GM23338 (cell line): ENCODE data around the gene INS.

ENCODE experiments used
- CREB1 ChIP-seq: fragments of 250-450 bp; sonication (Bioruptor Pico); IDR thresholded peaks from 2 replicates; pipeline ENCODE4 v1.5.0; 2020; ENCODE audit warnings: low read depth, mild to moderate bottlenecking, moderate library complexity
- CTCF ChIP-seq, 2 experiments: fragments of 200-600 bp in 1 of 2; sonication (generic) in 1 of 2; conservative IDR thresholded peaks; 2 replicates each; pipeline versions ENCODE4 v1.5.1 to v1.6.1; 2016 to 2017; ENCODE audit warnings: antibody characterized with exemption in 2 of 2, low read depth in 2 of 2, mild to moderate bottlenecking in 2 of 2, moderate library complexity in 1 of 2
- ETS1 ChIP-seq: IDR thresholded peaks from 2 replicates; pipeline ENCODE4 v1.6.1; 2016; ENCODE audit warnings: antibody characterized with exemption
- EZH2 ChIP-seq: fragments of 200-600 bp; sonication (generic); IDR thresholded peaks from one replicate; pipeline ENCODE4 v1.8.0; 2017; ENCODE audit warnings: antibody characterized with exemption, mild to moderate bottlenecking, low read depth; ENCODE audit not compliant: unreplicated experiment
- EZH2phosphoT487 ChIP-seq: fragments of 200-600 bp; sonication (generic); IDR thresholded peaks from one replicate; pipeline ENCODE4 v1.8.1; 2018; ENCODE audit warnings: antibody characterized with exemption; ENCODE audit not compliant: unreplicated experiment
- JUNB ChIP-seq: IDR thresholded peaks from one replicate; pipeline ENCODE4 v1.6.1; 2016; ENCODE audit warnings: antibody characterized with exemption; ENCODE audit not compliant: unreplicated experiment
- NANOG ChIP-seq: IDR thresholded peaks from 2 replicates; pipeline ENCODE4 v1.6.1; 2016; ENCODE audit warnings: antibody characterized with exemption, borderline replicate concordance
- POLR2AphosphoS5 ChIP-seq: IDR thresholded peaks from 2 replicates; pipeline ENCODE4 v1.6.1; 2016; ENCODE audit warnings: antibody characterized with exemption, low read depth
- ZNF114 ChIP-seq: fragments of 250-450 bp; sonication (Bioruptor Pico); IDR thresholded peaks from 2 replicates; pipeline ENCODE4 v1.5.0; 2020; ENCODE audit warnings: mild to moderate bottlenecking, moderate library complexity
- TF ChIP-seq, protein P1 (sequence below): fragments of 250-450 bp; sonication (Bioruptor Pico); IDR thresholded peaks from 2 replicates; pipeline ENCODE4 v1.5.0; 2020; ENCODE audit warnings: mild to moderate bottlenecking, moderate library complexity
- TF ChIP-seq, protein P2 (sequence below): IDR thresholded peaks from one replicate; pipeline ENCODE4 v1.6.1; 2018; ENCODE audit warnings: antibody characterized with exemption; ENCODE audit not compliant: unreplicated experiment

- no peak for TF ChIP-seq CTCF (conservative IDR thresholded peaks at IDR 0.05; ENCODE audit: low read depth in 2 of 2)
- no peak for TF ChIP-seq EZH2
- no peak for TF ChIP-seq POLR2AphosphoS5
- TF ChIP-seq, protein P1, sequence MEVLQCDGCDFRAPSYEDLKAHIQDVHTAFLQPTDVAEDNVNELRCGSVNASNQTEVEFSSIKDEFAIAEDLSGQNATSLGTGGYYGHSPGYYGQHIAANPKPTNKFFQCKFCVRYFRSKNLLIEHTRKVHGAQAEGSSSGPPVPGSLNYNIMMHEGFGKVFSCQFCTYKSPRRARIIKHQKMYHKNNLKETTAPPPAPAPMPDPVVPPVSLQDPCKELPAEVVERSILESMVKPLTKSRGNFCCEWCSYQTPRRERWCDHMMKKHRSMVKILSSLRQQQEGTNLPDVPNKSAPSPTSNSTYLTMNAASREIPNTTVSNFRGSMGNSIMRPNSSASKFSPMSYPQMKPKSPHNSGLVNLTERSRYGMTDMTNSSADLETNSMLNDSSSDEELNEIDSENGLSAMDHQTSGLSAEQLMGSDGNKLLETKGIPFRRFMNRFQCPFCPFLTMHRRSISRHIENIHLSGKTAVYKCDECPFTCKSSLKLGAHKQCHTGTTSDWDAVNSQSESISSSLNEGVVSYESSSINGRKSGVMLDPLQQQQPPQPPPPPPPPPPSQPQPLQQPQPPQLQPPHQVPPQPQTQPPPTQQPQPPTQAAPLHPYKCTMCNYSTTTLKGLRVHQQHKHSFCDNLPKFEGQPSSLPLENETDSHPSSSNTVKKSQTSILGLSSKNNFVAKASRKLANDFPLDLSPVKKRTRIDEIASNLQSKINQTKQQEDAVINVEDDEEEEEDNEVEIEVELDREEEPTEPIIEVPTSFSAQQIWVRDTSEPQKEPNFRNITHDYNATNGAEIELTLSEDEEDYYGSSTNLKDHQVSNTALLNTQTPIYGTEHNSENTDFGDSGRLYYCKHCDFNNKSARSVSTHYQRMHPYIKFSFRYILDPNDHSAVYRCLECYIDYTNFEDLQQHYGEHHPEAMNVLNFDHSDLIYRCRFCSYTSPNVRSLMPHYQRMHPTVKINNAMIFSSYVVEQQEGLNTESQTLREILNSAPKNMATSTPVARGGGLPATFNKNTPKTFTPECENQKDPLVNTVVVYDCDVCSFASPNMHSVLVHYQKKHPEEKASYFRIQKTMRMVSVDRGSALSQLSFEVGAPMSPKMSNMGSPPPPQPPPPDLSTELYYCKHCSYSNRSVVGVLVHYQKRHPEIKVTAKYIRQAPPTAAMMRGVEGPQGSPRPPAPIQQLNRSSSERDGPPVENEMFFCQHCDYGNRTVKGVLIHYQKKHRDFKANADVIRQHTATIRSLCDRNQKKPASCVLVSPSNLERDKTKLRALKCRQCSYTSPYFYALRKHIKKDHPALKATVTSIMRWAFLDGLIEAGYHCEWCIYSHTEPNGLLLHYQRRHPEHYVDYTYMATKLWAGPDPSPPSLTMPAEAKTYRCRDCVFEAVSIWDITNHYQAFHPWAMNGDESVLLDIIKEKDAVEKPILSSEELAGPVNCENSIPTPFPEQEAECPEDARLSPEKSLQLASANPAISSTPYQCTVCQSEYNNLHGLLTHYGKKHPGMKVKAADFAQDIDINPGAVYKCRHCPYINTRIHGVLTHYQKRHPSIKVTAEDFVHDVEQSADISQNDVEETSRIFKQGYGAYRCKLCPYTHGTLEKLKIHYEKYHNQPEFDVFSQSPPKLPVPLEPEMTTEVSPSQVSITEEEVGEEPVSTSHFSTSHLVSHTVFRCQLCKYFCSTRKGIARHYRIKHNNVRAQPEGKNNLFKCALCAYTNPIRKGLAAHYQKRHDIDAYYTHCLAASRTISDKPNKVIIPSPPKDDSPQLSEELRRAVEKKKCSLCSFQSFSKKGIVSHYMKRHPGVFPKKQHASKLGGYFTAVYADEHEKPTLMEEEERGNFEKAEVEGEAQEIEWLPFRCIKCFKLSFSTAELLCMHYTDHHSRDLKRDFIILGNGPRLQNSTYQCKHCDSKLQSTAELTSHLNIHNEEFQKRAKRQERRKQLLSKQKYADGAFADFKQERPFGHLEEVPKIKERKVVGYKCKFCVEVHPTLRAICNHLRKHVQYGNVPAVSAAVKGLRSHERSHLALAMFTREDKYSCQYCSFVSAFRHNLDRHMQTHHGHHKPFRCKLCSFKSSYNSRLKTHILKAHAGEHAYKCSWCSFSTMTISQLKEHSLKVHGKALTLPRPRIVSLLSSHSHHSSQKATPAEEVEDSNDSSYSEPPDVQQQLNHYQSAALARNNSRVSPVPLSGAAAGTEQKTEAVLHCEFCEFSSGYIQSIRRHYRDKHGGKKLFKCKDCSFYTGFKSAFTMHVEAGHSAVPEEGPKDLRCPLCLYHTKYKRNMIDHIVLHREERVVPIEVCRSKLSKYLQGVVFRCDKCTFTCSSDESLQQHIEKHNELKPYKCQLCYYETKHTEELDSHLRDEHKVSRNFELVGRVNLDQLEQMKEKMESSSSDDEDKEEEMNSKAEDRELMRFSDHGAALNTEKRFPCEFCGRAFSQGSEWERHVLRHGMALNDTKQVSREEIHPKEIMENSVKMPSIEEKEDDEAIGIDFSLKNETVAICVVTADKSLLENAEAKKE (CRISPR knock-in tag) = no peak
- TF ChIP-seq EZH2phosphoT487 = no peak
- TF ChIP-seq, protein P2, sequence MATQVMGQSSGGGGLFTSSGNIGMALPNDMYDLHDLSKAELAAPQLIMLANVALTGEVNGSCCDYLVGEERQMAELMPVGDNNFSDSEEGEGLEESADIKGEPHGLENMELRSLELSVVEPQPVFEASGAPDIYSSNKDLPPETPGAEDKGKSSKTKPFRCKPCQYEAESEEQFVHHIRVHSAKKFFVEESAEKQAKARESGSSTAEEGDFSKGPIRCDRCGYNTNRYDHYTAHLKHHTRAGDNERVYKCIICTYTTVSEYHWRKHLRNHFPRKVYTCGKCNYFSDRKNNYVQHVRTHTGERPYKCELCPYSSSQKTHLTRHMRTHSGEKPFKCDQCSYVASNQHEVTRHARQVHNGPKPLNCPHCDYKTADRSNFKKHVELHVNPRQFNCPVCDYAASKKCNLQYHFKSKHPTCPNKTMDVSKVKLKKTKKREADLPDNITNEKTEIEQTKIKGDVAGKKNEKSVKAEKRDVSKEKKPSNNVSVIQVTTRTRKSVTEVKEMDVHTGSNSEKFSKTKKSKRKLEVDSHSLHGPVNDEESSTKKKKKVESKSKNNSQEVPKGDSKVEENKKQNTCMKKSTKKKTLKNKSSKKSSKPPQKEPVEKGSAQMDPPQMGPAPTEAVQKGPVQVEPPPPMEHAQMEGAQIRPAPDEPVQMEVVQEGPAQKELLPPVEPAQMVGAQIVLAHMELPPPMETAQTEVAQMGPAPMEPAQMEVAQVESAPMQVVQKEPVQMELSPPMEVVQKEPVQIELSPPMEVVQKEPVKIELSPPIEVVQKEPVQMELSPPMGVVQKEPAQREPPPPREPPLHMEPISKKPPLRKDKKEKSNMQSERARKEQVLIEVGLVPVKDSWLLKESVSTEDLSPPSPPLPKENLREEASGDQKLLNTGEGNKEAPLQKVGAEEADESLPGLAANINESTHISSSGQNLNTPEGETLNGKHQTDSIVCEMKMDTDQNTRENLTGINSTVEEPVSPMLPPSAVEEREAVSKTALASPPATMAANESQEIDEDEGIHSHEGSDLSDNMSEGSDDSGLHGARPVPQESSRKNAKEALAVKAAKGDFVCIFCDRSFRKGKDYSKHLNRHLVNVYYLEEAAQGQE = no peak
- no peak for TF ChIP-seq CREB1 (CRISPR knock-in tag)
- TF ChIP-seq JUNB = no peak
- TF ChIP-seq ZNF114 (CRISPR knock-in tag) = no peak
- TF ChIP-seq NANOG = no peak
- no peak for TF ChIP-seq ETS1
Measured at GRCh38 chr11:2113776-2114175, 47.2 kb downstream of the INS start.
